Endodermal cell (in vitro differentiated cells): Measurements from ENCODE around the gene CEBPG. TPM values are rescaled to one million over a fixed set of nuclear protein-coding genes. Genes with fewer than 3 reads are reported as not detected.

Experiments used
- DNase-seq: peaks from one replicate; pipeline ENCODE4 v3.0.0-alpha.2; 2017
- H3K27ac ChIP-seq: 2 replicates; pipeline ENCODE4 v1.5.1; 2013; ENCODE audit warnings: mild to moderate bottlenecking, low read depth, low read length, moderate library complexity
- H3K27me3 ChIP-seq: 2 replicates; pipeline ENCODE4 v1.6.1; 2013; ENCODE audit warnings: mild to moderate bottlenecking, low read length, moderate library complexity; ENCODE audit not compliant: insufficient read depth, control insufficient read depth, poor library complexity, severe bottlenecking
- H3K36me3 ChIP-seq: 2 replicates; pipeline ENCODE4 v1.7.0; 2013; ENCODE audit warnings: mild to moderate bottlenecking, low read length, moderate library complexity; ENCODE audit not compliant: control insufficient read depth, insufficient read depth
- H3K4me1 ChIP-seq: one replicate; pipeline ENCODE4 v1.7.0; 2013; ENCODE audit warnings: low read length; ENCODE audit not compliant: control insufficient read depth, insufficient read depth
- H3K4me3 ChIP-seq: 2 replicates; pipeline ENCODE4 v1.5.1; 2013; ENCODE audit warnings: mild to moderate bottlenecking, low read length, moderate library complexity
- H3K9ac ChIP-seq: 2 replicates; pipeline ENCODE4 v1.6.1; 2013; ENCODE audit warnings: mild to moderate bottlenecking, low read length, moderate library complexity; ENCODE audit not compliant: poor library complexity, severe bottlenecking; ENCODE audit errors: extremely low read depth
- H3K9me3 ChIP-seq: 2 replicates; pipeline ENCODE4 v1.6.1; 2013; ENCODE audit warnings: mild to moderate bottlenecking, low read length, moderate library complexity; ENCODE audit not compliant: control insufficient read depth
- H3K27ac Mint-ChIP-seq: 2 replicates; pipeline ENCODE4 v1.8.0; 2020; ENCODE audit warnings: mixed read lengths
- H3K27me3 Mint-ChIP-seq: 2 replicates; pipeline ENCODE4 v1.8.0; 2021; ENCODE audit warnings: mild to moderate bottlenecking, mixed read lengths; ENCODE audit not compliant: insufficient read depth
- H3K36me3 Mint-ChIP-seq: 2 replicates; pipeline ENCODE4 v1.8.0; 2020; ENCODE audit warnings: low read depth, mixed read lengths
- H3K4me1 Mint-ChIP-seq: 2 replicates; pipeline ENCODE4 v1.8.0; 2020; ENCODE audit warnings: mixed read lengths
- H3K4me3 Mint-ChIP-seq: 2 replicates; pipeline ENCODE4 v1.8.0; 2020; ENCODE audit warnings: mild to moderate bottlenecking, moderate library complexity, mixed read lengths
- H3K9me3 Mint-ChIP-seq: 2 replicates; pipeline ENCODE4 v1.8.0; 2020; ENCODE audit warnings: mild to moderate bottlenecking, mixed read lengths
- WGBS, 2 experiments: methylation state at CpG; one replicate each; pipeline versions ENCODE4 v1.1.5 to v1.1.7; 2013; ENCODE audit warnings: missing lambda C conversion rate in 2 of 2, mixed read lengths in 1 of 2; ENCODE audit not compliant: insufficient coverage in 1 of 2, insufficient read length in 1 of 2; 5-methylcytosine and 5-hydroxymethylcytosine counted together
- total RNA-seq, 2 donors: library from RNA; stranded (reverse); fragmentation: NEBNext Ultra II Directional in 1 of 2; extraction: Animal tissue kit (Norgen Biotek cat#: 25700) in 1 of 2; gene quantifications; 2 replicates in 1 of 2; 3 replicates in 1 of 2; pipeline ENCODE4 v1.2.1, GENCODE V29; 2021
- TF ChIP-seq, protein P1 (sequence below): fragments of 200-600 bp; sonication (generic); conservative IDR thresholded peaks from 2 replicates; pipeline ENCODE4 v1.5.0; 2021; ENCODE audit warnings: antibody characterized with exemption, mild to moderate bottlenecking

CEBPG gene
- total RNA-seq, 2 donors from 2014 or later: 31.9 to 33.8 TPM

DNA sequence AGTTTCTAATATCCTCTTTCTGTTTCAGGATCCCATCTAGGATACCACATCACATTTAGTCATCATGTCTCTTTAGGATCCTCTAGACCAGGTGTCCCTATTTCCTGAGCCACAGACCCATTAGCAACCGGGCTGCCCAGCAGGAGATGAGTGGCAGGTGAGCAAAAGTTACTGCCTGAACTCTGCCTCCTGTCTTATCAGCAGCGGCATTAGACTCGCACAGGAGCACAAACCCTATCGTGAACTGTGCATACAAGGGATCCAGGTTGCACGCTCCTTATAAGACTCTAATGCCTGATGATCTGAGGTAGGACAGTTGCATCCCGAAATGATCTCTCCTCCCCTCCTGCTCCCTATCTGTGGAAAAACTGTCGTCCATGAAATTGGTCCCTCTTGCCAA, 7.8 kb upstream of the CEBPG start:
- Histone ChIP-seq H3K4me3 (no peak overlapping the region), H3K4me1 (no peaks in the 10 kb centered on the region), H3K27me3 (peaks cover 14% of the 10 kb centered on the region), H3K27ac (no peak overlapping the region), H3K9me3 (no peaks in the 10 kb centered on the region), H3K9ac (no peak overlapping the region), H3K36me3 (no peaks in the 10 kb centered on the region)
- TF ChIP-seq, protein P1, sequence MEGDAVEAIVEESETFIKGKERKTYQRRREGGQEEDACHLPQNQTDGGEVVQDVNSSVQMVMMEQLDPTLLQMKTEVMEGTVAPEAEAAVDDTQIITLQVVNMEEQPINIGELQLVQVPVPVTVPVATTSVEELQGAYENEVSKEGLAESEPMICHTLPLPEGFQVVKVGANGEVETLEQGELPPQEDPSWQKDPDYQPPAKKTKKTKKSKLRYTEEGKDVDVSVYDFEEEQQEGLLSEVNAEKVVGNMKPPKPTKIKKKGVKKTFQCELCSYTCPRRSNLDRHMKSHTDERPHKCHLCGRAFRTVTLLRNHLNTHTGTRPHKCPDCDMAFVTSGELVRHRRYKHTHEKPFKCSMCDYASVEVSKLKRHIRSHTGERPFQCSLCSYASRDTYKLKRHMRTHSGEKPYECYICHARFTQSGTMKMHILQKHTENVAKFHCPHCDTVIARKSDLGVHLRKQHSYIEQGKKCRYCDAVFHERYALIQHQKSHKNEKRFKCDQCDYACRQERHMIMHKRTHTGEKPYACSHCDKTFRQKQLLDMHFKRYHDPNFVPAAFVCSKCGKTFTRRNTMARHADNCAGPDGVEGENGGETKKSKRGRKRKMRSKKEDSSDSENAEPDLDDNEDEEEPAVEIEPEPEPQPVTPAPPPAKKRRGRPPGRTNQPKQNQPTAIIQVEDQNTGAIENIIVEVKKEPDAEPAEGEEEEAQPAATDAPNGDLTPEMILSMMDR: no peak
- 74 to 85% methylated on average over 7 of the region's 7 CpGs for WGBS, 2 experiments
- H3K4me3 Mint-ChIP-seq: no peak overlapping the region
- no peaks in the 10 kb centered on the region for H3K36me3 Mint-ChIP-seq
- H3K27me3 Mint-ChIP-seq: peaks cover 6% of the 10 kb centered on the region
- no peaks in the 10 kb centered on the region for H3K9me3 Mint-ChIP-seq
- DNase-seq: no peak
- no peak overlapping the region for H3K27ac Mint-ChIP-seq
- no peaks in the 10 kb centered on the region for H3K4me1 Mint-ChIP-seq

DNA sequence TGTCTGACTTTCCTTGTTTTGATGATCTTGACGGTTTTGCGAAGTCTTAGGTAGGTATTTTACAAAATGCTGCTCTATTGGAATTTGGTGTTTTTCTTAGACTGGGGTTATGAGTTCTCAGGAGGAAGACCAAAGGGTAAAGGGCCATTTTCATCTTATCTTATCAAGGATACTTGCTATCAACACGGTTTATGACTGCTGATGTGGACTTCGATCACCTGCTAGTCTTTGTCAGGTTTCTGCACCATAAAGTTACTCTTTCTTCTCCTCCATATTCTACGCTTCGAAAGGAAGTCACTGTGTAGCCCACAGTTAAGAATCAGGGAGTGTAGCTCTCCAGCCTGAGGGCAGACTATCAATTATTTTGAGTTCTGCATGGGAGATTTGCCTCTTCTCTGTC, 7.4 kb upstream of the CEBPG start:
- H3K27ac Mint-ChIP-seq: no peak overlapping the region
- no peak overlapping the region for H3K9ac ChIP-seq
- H3K9me3 Mint-ChIP-seq: no peaks in the 10 kb centered on the region
- peaks cover 14% of the 10 kb centered on the region for H3K27me3 ChIP-seq
- TF ChIP-seq, protein P1: no peak
- 86% methylated on average over 4 to 6 of the region's 6 CpGs for WGBS, 2 experiments
- H3K4me3 ChIP-seq: no peak overlapping the region
- H3K36me3 Mint-ChIP-seq: no peaks in the 10 kb centered on the region
- no peaks in the 10 kb centered on the region for H3K9me3 ChIP-seq
- H3K4me1 ChIP-seq: no peaks in the 10 kb centered on the region
- H3K4me1 Mint-ChIP-seq: no peaks in the 10 kb centered on the region
- no peaks in the 10 kb centered on the region for H3K36me3 ChIP-seq
- no peak overlapping the region for H3K27ac ChIP-seq
- no peak overlapping the region for H3K4me3 Mint-ChIP-seq
- peaks cover 6% of the 10 kb centered on the region for H3K27me3 Mint-ChIP-seq
- no peak for DNase-seq

DNA sequence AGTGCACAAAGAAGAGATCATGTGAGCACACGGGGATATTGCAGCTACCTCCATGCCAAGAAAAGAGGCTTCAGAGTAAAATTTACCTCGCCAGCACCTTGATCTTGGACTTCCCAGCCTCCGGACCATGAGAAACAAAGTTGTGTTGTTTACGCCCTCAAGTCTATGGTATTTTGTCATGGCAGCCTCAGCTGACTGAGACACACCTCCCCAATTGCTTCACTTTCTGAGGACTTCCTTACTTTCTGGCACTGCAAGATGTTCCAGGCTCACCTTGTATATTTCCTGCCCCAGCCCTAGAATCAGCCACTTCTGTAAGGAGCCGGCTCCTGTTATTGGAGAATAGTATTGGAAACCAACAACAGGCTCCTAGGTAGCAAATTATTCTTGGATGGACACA, 6.6 kb upstream of the CEBPG start:
- no peaks in the 10 kb centered on the region for H3K9me3 Mint-ChIP-seq
- Histone ChIP-seq H3K27me3 (peaks cover 14% of the 10 kb centered on the region), H3K4me1 (no peaks in the 10 kb centered on the region), H3K27ac (no peak overlapping the region), H3K9me3 (no peaks in the 10 kb centered on the region), H3K4me3 (no peak overlapping the region), H3K9ac (no peak overlapping the region), H3K36me3 (no peaks in the 10 kb centered on the region)
- H3K27me3 Mint-ChIP-seq: peaks cover 8% of the 10 kb centered on the region
- DNase-seq: no peak
- no peak overlapping the region for H3K27ac Mint-ChIP-seq
- H3K4me1 Mint-ChIP-seq: no peaks in the 10 kb centered on the region
- no peaks in the 10 kb centered on the region for H3K36me3 Mint-ChIP-seq
- H3K4me3 Mint-ChIP-seq: no peak overlapping the region
- TF ChIP-seq, protein P1: no peak
- WGBS, 2 experiments: 78 to 80% methylated on average over 4 to 5 of the region's 5 CpGs
